HFFc6 (cell line): ENCODE data around the gene PLEK2. TPM values are rescaled to one million over a fixed set of nuclear protein-coding genes. Genes with fewer than 3 reads are reported as not detected.
A peak's percentile ranks its signal among the peaks of the same experiment; 100 is the strongest.
"Not testable (repeated sequence)": the region's sequence is repeated elsewhere in the genome, so short reads cannot be mapped to it uniquely, and the experiment has no call there.

Experiments
- DNase-seq: peaks from one replicate; pipeline ENCODE4 v3.0.0-alpha.2; 2018
- H3K27ac Mint-ChIP-seq: 2 replicates; pipeline ENCODE4 v1.8.0; 2020; ENCODE audit warnings: mild to moderate bottlenecking, mixed read lengths
- H3K27me3 Mint-ChIP-seq: 2 replicates; pipeline ENCODE4 v1.8.0; 2021; ENCODE audit warnings: mild to moderate bottlenecking, moderate library complexity, mixed read lengths; ENCODE audit not compliant: insufficient read depth
- H3K36me3 Mint-ChIP-seq: 2 replicates; pipeline ENCODE4 v1.8.0; 2021; ENCODE audit warnings: low read depth, mixed read lengths
- H3K4me1 Mint-ChIP-seq: 2 replicates; pipeline ENCODE4 v1.8.0; 2020; ENCODE audit warnings: low read depth, mixed read lengths
- H3K4me3 Mint-ChIP-seq: 2 replicates; pipeline ENCODE4 v1.8.0; 2020; ENCODE audit warnings: mild to moderate bottlenecking, moderate library complexity, mixed read lengths
- H3K9me3 Mint-ChIP-seq: 2 replicates; pipeline ENCODE4 v1.8.0; 2020; ENCODE audit warnings: mild to moderate bottlenecking, mixed read lengths
- CTCF ChIP-seq: fragments of 200-600 bp; sonication (generic); IDR thresholded peaks from 2 replicates; pipeline ENCODE4 v1.5.0; 2021; ENCODE audit warnings: antibody characterized with exemption, mild to moderate bottlenecking
- total RNA-seq, 6 experiments: library from RNA; stranded (reverse); fragmentation: NEBNext Ultra II Directional; extraction: Animal tissue kit (Norgen Biotek cat#: 25700); gene quantifications; 2 replicates in 1 of 6; 3 replicates in 5 of 6; pipeline ENCODE4 v1.2.3, GENCODE V29; 2021

Gene PLEK2
- total RNA-seq, 6 experiments from 2014 or later = 8.7 to 23.8 (median 19.5) TPM

GRCh38 chr14:67453575-67454300, 41.8 kb upstream of the PLEK2 start:
- H3K4me3 Mint-ChIP-seq = no peak overlapping the region
- TF ChIP-seq CTCF = 0 out of 2 replicates have a peak, but pooled peaks have one; percentile 8
- no peaks in the 10 kb centered on the region for H3K4me1 Mint-ChIP-seq

GRCh38 chr14:67451667-67452066, 39.7 kb upstream of the PLEK2 start:
- not testable (repeated sequence) for H3K4me1 Mint-ChIP-seq, H3K4me3 Mint-ChIP-seq, H3K36me3 Mint-ChIP-seq, H3K27ac Mint-ChIP-seq, H3K9me3 Mint-ChIP-seq, DNase-seq
- H3K27me3 Mint-ChIP-seq = peaks cover 37% of the 10 kb centered on the region

More at GRCh38 chr14:67453575-67454300, 41.8 kb upstream of the PLEK2 start:
- Mint-ChIP-seq H3K9me3 (peaks cover 8% of the 10 kb centered on the region), H3K27me3 (peaks cover 44% of the 10 kb centered on the region), H3K27ac (no peak overlapping the region), H3K36me3 (peaks cover 9% of the 10 kb centered on the region; the same call in 1 of the 2 replicates)
- no peak for DNase-seq

GRCh38 chr14:67449096-67449495, 37.1 kb upstream of the PLEK2 start:
- H3K27ac Mint-ChIP-seq = no peak overlapping the region
- H3K36me3 Mint-ChIP-seq = peaks cover 9% of the 10 kb centered on the region; the same call in 1 of the 2 replicates
- H3K4me3 Mint-ChIP-seq = no peak overlapping the region
- peaks cover 38% of the 10 kb centered on the region for H3K27me3 Mint-ChIP-seq
- peaks cover 8% of the 10 kb centered on the region for H3K9me3 Mint-ChIP-seq
- H3K4me1 Mint-ChIP-seq = peaks cover 21% of the 10 kb centered on the region
- TF ChIP-seq CTCF = no peak
- no peak for DNase-seq

GRCh38 chr14:67447033-67447381, 35.0 kb upstream of the PLEK2 start:
- H3K4me1 Mint-ChIP-seq = peaks cover 25% of the 10 kb centered on the region
- peaks cover 9% of the 10 kb centered on the region; the same call in 1 of the 2 replicates for H3K36me3 Mint-ChIP-seq
- no peak overlapping the region for H3K4me3 Mint-ChIP-seq
- no peak for TF ChIP-seq CTCF
- peaks cover 8% of the 10 kb centered on the region for H3K9me3 Mint-ChIP-seq
- no peak overlapping the region for H3K27ac Mint-ChIP-seq
- H3K27me3 Mint-ChIP-seq = peaks cover 39% of the 10 kb centered on the region
- no peak for DNase-seq

- DNase-seq = no peak
- no peak overlapping the region for H3K27ac Mint-ChIP-seq
- H3K4me1 Mint-ChIP-seq = peaks cover 25% of the 10 kb centered on the region
- H3K4me3 Mint-ChIP-seq = no peak overlapping the region
- H3K27me3 Mint-ChIP-seq = peaks cover 37% of the 10 kb centered on the region
- peaks cover 8% of the 10 kb centered on the region for H3K9me3 Mint-ChIP-seq
- peaks cover 9% of the 10 kb centered on the region; the same call in 1 of the 2 replicates for H3K36me3 Mint-ChIP-seq
- TF ChIP-seq CTCF = no peak
Observed at GRCh38 chr14:67446371-67447032, 34.5 kb upstream of the PLEK2 start.

- H3K27ac Mint-ChIP-seq = no peak overlapping the region
- peaks cover 25% of the 10 kb centered on the region for H3K4me1 Mint-ChIP-seq
- no peaks in the 10 kb centered on the region for H3K36me3 Mint-ChIP-seq
- DNase-seq = no peak
- H3K9me3 Mint-ChIP-seq = no peaks in the 10 kb centered on the region
- no peak overlapping the region for H3K4me3 Mint-ChIP-seq
- peaks cover 36% of the 10 kb centered on the region for H3K27me3 Mint-ChIP-seq
- TF ChIP-seq CTCF = no peak
Observed at GRCh38 chr14:67444395-67444794, 32.4 kb upstream of the PLEK2 start.
